Fibroblast of mammary gland (primary cell): Measurements from ENCODE around the gene EXOSC1.
"Not testable (repeated sequence)": the region's sequence is repeated elsewhere in the genome, so short reads cannot be mapped to it uniquely, and the experiment has no call there.

Experiments used
- DNase-seq: peaks from one replicate; pipeline ENCODE4 v3.0.0-alpha.2; 2010; ENCODE audit warnings: low read depth
- H3K4me3 ChIP-seq: 2 replicates; pipeline ENCODE4 v1.5.1; 2011; ENCODE audit warnings: low read depth, mild to moderate bottlenecking, low read length, moderate library complexity; ENCODE audit not compliant: control insufficient read depth
- CTCF ChIP-seq: conservative IDR thresholded peaks from 2 replicates; pipeline ENCODE4 v1.5.1; 2011; ENCODE audit warnings: low read depth, low read length, inconsistent platforms; ENCODE audit not compliant: control insufficient read depth, insufficient read depth

The EXOSC1 gene

DNA sequence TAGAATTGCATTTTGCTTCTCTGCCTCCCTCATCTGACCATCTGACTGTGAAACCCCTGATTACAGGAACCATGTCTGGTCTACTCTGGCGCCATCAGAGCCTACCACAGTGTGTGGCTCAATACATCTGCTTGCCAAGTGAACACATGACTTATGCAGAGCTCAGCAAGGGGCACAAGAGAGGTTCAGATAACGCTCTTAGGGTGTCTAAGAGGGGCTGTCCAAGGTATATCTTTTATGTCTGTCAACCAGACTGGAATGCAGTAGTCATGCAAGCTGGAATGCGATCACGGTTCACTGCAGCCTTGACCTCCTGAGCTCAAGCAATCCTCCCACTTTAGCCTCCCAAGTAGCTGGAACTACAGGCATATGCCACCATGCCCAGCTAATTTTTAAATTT lies 34.4 kb downstream of the EXOSC1 start:
- no peak overlapping the region for H3K4me3 ChIP-seq
- TF ChIP-seq CTCF: no peak
- DNase-seq: no peak

DNA sequence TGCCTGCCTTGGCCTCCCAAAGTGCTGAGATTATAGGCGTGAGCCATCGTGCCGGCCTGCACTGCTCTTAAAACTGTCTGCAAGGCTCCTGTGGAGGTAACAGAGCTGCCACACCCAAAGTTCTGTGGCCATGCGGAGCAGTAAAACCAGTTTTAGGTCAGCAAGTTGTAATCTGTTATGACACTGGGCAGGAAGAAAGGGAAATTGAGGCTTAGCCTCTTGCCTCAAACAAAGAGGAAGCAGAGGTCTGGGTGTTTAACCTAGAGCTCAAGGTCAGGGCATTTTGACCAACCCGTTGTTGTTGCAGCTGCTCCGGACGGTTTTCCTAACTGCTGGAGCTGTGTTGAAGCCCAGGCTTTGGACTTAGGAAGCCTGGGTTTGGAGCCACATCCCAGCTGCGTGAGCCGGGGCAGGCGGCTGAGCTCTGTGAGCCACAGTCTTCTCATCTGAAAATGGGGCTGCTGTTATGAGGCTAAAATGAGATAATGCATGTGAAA lies 37.3 kb downstream of the EXOSC1 start:
- DNase-seq: no peak
- TF ChIP-seq CTCF: no peak
- H3K4me3 ChIP-seq: no peak overlapping the region

- no peak for TF ChIP-seq CTCF
- DNase-seq: no peak
- H3K4me3 ChIP-seq: no peak overlapping the region
These were observed 37.9 kb downstream of the EXOSC1 start for GRCh38 chr10:97407952-97408248.

GRCh38 chr10:97407211-97407951 lies 38.4 kb downstream of the EXOSC1 start:
- peak; percentile 67 for TF ChIP-seq CTCF
- H3K4me3 ChIP-seq: no peak overlapping the region
- DNase-seq: peak; percentile 82

GRCh38 chr10:97406483-97406882 lies 39.3 kb downstream of the EXOSC1 start:
- not testable (repeated sequence) for DNase-seq, H3K4me3 ChIP-seq

- TF ChIP-seq CTCF: no peak
- no peak for DNase-seq
- H3K4me3 ChIP-seq: no peak overlapping the region
These were observed 39.7 kb downstream of the EXOSC1 start for GRCh38 chr10:97406064-97406463.

DNA sequence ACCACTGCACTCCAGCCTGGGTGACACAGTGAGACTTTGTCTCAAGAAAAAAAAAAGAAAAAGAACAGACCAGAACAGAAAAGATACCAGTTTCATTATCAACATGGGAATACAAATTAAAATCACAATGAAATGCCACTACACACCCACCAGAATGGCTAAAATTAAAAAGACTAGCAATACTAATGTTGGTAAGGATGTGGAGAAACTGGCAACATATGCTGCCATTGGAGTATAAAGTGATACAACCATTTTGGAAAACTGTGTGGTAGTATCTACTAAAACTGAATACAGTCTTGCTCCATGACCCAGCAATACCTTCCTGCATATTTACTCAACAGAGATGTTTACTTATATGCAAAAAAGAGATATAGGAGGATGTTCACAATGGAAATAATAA lies 41.8 kb downstream of the EXOSC1 start:
- no peak for TF ChIP-seq CTCF
- no peak overlapping the region for H3K4me3 ChIP-seq
- DNase-seq: no peak
